H9 (cell line): ENCODE results near the gene SLC36A4. TPM values are rescaled to one million over a fixed set of nuclear protein-coding genes. Genes with fewer than 3 reads are reported as not detected.

ENCODE experiments used
- DNase-seq: peaks from one replicate; pipeline ENCODE4 v3.0.0-alpha.2; 2017
- H2AFZ ChIP-seq: one replicate; pipeline ENCODE4 v1.6.1; 2013; ENCODE audit warnings: mild to moderate bottlenecking, low read length, control low read depth, moderate library complexity
- H2AK5ac ChIP-seq: 2 replicates; pipeline ENCODE4 v1.6.1; 2013; ENCODE audit warnings: low read length, control low read depth, mixed read lengths; ENCODE audit not compliant: insufficient read length
- H2BK120ac ChIP-seq: one replicate; pipeline ENCODE4 v1.6.1; 2013; ENCODE audit warnings: low read depth, mild to moderate bottlenecking, low read length, control low read depth, inconsistent platforms; ENCODE audit not compliant: poor library complexity, severe bottlenecking
- H2BK12ac ChIP-seq: 2 replicates; pipeline ENCODE4 v1.6.1; 2013; ENCODE audit warnings: low read length, control low read depth, mixed read lengths, low read depth; ENCODE audit not compliant: insufficient read length
- H2BK15ac ChIP-seq: 2 replicates; pipeline ENCODE4 v1.6.1; 2013; ENCODE audit warnings: low read depth, low read length, control low read depth
- H2BK20ac ChIP-seq: one replicate; pipeline ENCODE4 v1.6.1; 2013; ENCODE audit warnings: low read depth, mild to moderate bottlenecking, low read length, control low read depth, inconsistent platforms; ENCODE audit not compliant: poor library complexity, severe bottlenecking
- H2BK5ac ChIP-seq: 2 replicates; pipeline ENCODE4 v1.6.1; 2013; ENCODE audit warnings: low read length, control low read depth, mixed read lengths; ENCODE audit not compliant: insufficient read length
- H3K14ac ChIP-seq: 2 replicates; pipeline ENCODE4 v1.6.1; 2013; ENCODE audit warnings: low read length, control low read depth; ENCODE audit not compliant: insufficient read depth
- H3K18ac ChIP-seq: 2 replicates; pipeline ENCODE4 v1.6.1; 2013; ENCODE audit warnings: low read depth, mild to moderate bottlenecking, mixed read lengths, low read length, control low read depth; ENCODE audit not compliant: insufficient read length
- H3K23ac ChIP-seq: 2 replicates; pipeline ENCODE4 v1.6.1; 2013; ENCODE audit warnings: low read length, control low read depth, mixed read lengths, low read depth; ENCODE audit not compliant: insufficient read length
- H3K23me2 ChIP-seq: 2 replicates; pipeline ENCODE4 v1.6.1; 2013; ENCODE audit warnings: low read depth, mild to moderate bottlenecking, mixed read lengths, low read length, control low read depth; ENCODE audit not compliant: insufficient read length, poor library complexity, severe bottlenecking
- H3K27ac ChIP-seq: 2 replicates; pipeline ENCODE4 v1.5.1; 2013; ENCODE audit warnings: low read length, control low read depth, mixed read lengths, low read depth; ENCODE audit not compliant: insufficient read length
- H3K27me3 ChIP-seq: 2 replicates; pipeline ENCODE4 v1.6.1; 2013; ENCODE audit warnings: low read length, control low read depth, inconsistent platforms; ENCODE audit not compliant: insufficient read depth
- H3K4ac ChIP-seq: 2 replicates; pipeline ENCODE4 v1.6.1; 2013; ENCODE audit warnings: low read depth, mild to moderate bottlenecking, control low read depth, inconsistent platforms, low read length, moderate library complexity
- H3K4me1 ChIP-seq: 2 replicates; pipeline ENCODE4 v1.6.1; 2013; ENCODE audit warnings: low read length, control low read depth, inconsistent platforms; ENCODE audit not compliant: insufficient read depth
- H3K4me2 ChIP-seq: 2 replicates; pipeline ENCODE4 v1.6.1; 2013; ENCODE audit warnings: low read length, control low read depth, mixed read lengths; ENCODE audit not compliant: insufficient read length, insufficient read depth
- H3K56ac ChIP-seq: 2 replicates; pipeline ENCODE4 v1.6.1; 2013; ENCODE audit warnings: low read depth, mild to moderate bottlenecking, mixed read lengths, low read length, control low read depth; ENCODE audit not compliant: insufficient read length
- H3K79me1 ChIP-seq: 2 replicates; pipeline ENCODE4 v1.6.1; 2013; ENCODE audit warnings: low read depth, mild to moderate bottlenecking, moderate library complexity, low read length, control low read depth, inconsistent platforms; ENCODE audit not compliant: insufficient read depth, poor library complexity, severe bottlenecking
- H3K79me2 ChIP-seq: 2 replicates; pipeline ENCODE4 v1.6.1; 2013; ENCODE audit warnings: low read length, control low read depth, inconsistent platforms; ENCODE audit not compliant: insufficient read depth
- H3K9ac ChIP-seq: 2 replicates; pipeline ENCODE4 v1.6.1; 2013; ENCODE audit warnings: low read length, control low read depth, mixed read lengths; ENCODE audit not compliant: insufficient read length; ENCODE audit errors: extremely low read depth
- H3K9me3 ChIP-seq: one replicate; pipeline ENCODE4 v1.6.1; 2013; ENCODE audit warnings: low read depth, low read length, inconsistent platforms; ENCODE audit not compliant: control insufficient read depth
- H3T11ph ChIP-seq: one replicate; pipeline ENCODE4 v1.6.1; 2013; ENCODE audit warnings: mild to moderate bottlenecking, low read length, control low read depth, inconsistent platforms
- H4K20me1 ChIP-seq: one replicate; pipeline ENCODE4 v1.6.1; 2013; ENCODE audit not compliant: control insufficient read depth, insufficient read length, insufficient read depth
- H4K5ac ChIP-seq: 2 replicates; pipeline ENCODE4 v1.6.1; 2013; ENCODE audit warnings: low read depth, mild to moderate bottlenecking, mixed read lengths, low read length, control low read depth; ENCODE audit not compliant: insufficient read length
- H4K8ac ChIP-seq: replicated peaks from 2 replicates; pipeline ENCODE4 v1.6.1; 2013; ENCODE audit warnings: low read length, control low read depth, mixed read lengths, low read depth; ENCODE audit not compliant: insufficient read length
- H4K91ac ChIP-seq: 2 replicates; pipeline ENCODE4 v1.6.1; 2013; ENCODE audit warnings: low read depth, mild to moderate bottlenecking, moderate library complexity, mixed read lengths, low read length, control low read depth; ENCODE audit not compliant: insufficient read length
- H3K27ac Mint-ChIP-seq, 3 experiments: 2 replicates in 2 of 3; 3 replicates in 1 of 3; pipeline ENCODE4 v1.8.0; 2020 to 2021; ENCODE audit warnings: mixed read lengths in 3 of 3, mild to moderate bottlenecking in 1 of 3, moderate library complexity in 1 of 3
- H3K27me3 Mint-ChIP-seq: 2 replicates; pipeline ENCODE4 v1.8.0; 2021; ENCODE audit warnings: low read depth, mild to moderate bottlenecking, moderate library complexity, mixed read lengths
- H3K36me3 Mint-ChIP-seq, 3 experiments: 2 replicates in 2 of 3; 3 replicates in 1 of 3; pipeline ENCODE4 v1.8.0; 2020 to 2021; ENCODE audit warnings: low read depth in 3 of 3, mixed read lengths in 3 of 3; ENCODE audit not compliant: insufficient read depth in 1 of 3
- H3K4me1 Mint-ChIP-seq, 2 experiments: 2 replicates each; pipeline ENCODE4 v1.8.0; 2020; ENCODE audit warnings: mixed read lengths in 2 of 2
- H3K4me3 Mint-ChIP-seq, 2 experiments: 2 replicates in 1 of 2; 3 replicates in 1 of 2; pipeline ENCODE4 v1.8.0; 2020 to 2021; ENCODE audit warnings: mild to moderate bottlenecking in 2 of 2, mixed read lengths in 2 of 2, moderate library complexity in 1 of 2
- H3K9me3 Mint-ChIP-seq, 2 experiments: 2 replicates in 1 of 2; 3 replicates in 1 of 2; pipeline ENCODE4 v1.8.0; 2020; ENCODE audit warnings: mild to moderate bottlenecking in 2 of 2, mixed read lengths in 2 of 2, moderate library complexity in 1 of 2
- CTCF ChIP-seq: fragments of 200-600 bp; sonication (generic); conservative IDR thresholded peaks from 3 replicates; pipeline ENCODE4 v1.8.0; 2021; ENCODE audit warnings: antibody characterized with exemption, mild to moderate bottlenecking
- WGBS: extraction: QIAGEN DNeasy Blood & Tissue Kit; methylation state at CpG from one replicate; pipeline ENCODE4 v1.1.7; 2013; ENCODE audit warnings: missing lambda C conversion rate, low lambda C conversion rate, mixed read lengths; ENCODE audit not compliant: insufficient read length; ENCODE audit errors: extremely low coverage; 5-methylcytosine and 5-hydroxymethylcytosine counted together
- total RNA-seq: library from RNA; stranded (reverse); gene quantifications from 2 replicates; pipeline ENCODE4 v1.2.1, GENCODE V29; 2021

Gene SLC36A4
- total RNA-seq, 1 experiment from 2014 or later: 33.3 TPM

DNA sequence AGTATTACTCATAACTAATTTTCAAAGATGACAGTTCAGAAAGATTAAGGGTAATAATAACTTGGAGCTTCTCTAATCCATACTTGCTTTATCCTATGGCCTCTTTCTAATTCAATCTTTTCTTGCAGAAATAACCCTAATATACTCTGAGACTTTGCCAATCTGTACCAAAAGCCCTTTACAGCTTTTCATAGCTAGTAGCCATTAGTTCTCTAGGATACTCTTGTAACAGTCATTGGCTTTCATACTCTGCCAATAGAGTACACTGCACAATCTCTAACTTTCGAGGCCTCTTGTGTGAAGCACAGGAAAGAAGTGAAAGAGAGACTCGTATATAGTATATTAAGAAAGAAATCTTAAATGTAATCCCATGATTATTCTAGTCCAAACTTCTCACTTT, 38.1 kb downstream of the SLC36A4 start:
- no peaks in the 10 kb centered on the region for H3K79me1 ChIP-seq
- H3K36me3 Mint-ChIP-seq: peaks cover 24 to 44% (median 41%) of the 10 kb centered on the region in 3 experiments
- TF ChIP-seq CTCF: no peak
- H3K4me2 ChIP-seq: no peak overlapping the region
- WGBS: no CpG with 5 or more reads among the region's 2 CpGs
- H3K4me1 Mint-ChIP-seq: no peaks in the 10 kb centered on the region
- H3K27ac ChIP-seq: no peak overlapping the region
- H3K4ac ChIP-seq: no peak overlapping the region
- no peak overlapping the region for H3K23ac ChIP-seq
- no peak overlapping the region for H3K27ac Mint-ChIP-seq
- H4K5ac ChIP-seq: no peak overlapping the region
- H3K27me3 Mint-ChIP-seq: no peaks in the 10 kb centered on the region
- H4K20me1 ChIP-seq: no peaks in the 10 kb centered on the region
- H4K91ac ChIP-seq: no peak overlapping the region
- no peak overlapping the region for H2AFZ ChIP-seq
- DNase-seq: no peak
- H3K79me2 ChIP-seq: no peaks in the 10 kb centered on the region
- H3K18ac ChIP-seq: no peak overlapping the region
- no peaks in the 10 kb centered on the region for H3K9me3 ChIP-seq
- no peak overlapping the region for H3K14ac ChIP-seq
- H2BK120ac ChIP-seq: no peak overlapping the region
- no peak overlapping the region for H2AK5ac ChIP-seq
- H2BK5ac ChIP-seq: no peak overlapping the region
- H4K8ac ChIP-seq: no peak overlapping the region
- no peak overlapping the region for H3T11ph ChIP-seq
- H2BK15ac ChIP-seq: no peak overlapping the region
- H3K4me1 ChIP-seq: no peaks in the 10 kb centered on the region
- no peaks in the 10 kb centered on the region for H3K27me3 ChIP-seq
- no peak overlapping the region for H2BK12ac ChIP-seq
- no peak overlapping the region for H3K9ac ChIP-seq
- peaks cover 4 to 21% of the 10 kb centered on the region in 2 experiments for H3K9me3 Mint-ChIP-seq
- H3K23me2 ChIP-seq: no peaks in the 10 kb centered on the region
- H2BK20ac ChIP-seq: no peak overlapping the region
- no peak overlapping the region for H3K56ac ChIP-seq
- no peak overlapping the region for H3K4me3 Mint-ChIP-seq
